ENCODE measurements around the gene KMT2A.

Gene KMT2A

DNA sequence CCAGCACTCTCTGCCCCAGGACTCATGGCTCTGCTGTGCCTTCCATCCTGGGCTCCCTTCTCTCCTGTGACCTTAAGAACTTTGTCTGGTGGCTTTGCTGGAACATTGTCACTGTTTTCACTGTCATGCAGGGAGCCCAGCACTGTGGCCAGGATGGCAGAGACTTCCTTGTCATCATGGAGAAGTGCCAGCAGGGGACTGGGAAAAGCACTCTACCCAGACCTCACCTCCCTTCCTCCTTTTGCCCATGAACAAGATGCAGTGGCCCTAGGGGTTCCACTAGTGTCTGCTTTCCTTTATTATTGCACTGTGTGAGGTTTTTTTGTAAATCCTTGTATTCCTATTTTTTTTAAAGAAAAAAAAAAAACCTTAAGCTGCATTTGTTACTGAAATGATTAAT, 88.1 kb downstream of the KMT2A start:
- TF ChIP-seq, protein P1, sequence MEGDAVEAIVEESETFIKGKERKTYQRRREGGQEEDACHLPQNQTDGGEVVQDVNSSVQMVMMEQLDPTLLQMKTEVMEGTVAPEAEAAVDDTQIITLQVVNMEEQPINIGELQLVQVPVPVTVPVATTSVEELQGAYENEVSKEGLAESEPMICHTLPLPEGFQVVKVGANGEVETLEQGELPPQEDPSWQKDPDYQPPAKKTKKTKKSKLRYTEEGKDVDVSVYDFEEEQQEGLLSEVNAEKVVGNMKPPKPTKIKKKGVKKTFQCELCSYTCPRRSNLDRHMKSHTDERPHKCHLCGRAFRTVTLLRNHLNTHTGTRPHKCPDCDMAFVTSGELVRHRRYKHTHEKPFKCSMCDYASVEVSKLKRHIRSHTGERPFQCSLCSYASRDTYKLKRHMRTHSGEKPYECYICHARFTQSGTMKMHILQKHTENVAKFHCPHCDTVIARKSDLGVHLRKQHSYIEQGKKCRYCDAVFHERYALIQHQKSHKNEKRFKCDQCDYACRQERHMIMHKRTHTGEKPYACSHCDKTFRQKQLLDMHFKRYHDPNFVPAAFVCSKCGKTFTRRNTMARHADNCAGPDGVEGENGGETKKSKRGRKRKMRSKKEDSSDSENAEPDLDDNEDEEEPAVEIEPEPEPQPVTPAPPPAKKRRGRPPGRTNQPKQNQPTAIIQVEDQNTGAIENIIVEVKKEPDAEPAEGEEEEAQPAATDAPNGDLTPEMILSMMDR (conservative IDR thresholded peaks at IDR 0.05; ENCODE audit: low read depth) = no peak
- DNase-seq (ENCODE audit: low spot score) = no peak
- peak overlapping the region; percentile 11; the same call in 1 of the 2 replicates for H3K27ac ChIP-seq
- CTCF ChIA-PET = interaction anchor here (0.6 to 0.7 kb wide), 2 partner anchors 636 to 735 kb away, joined by 3 read pairs; no protein-coding TSS in a partner anchor
- POLR2A ChIA-PET (ENCODE audit: low non-redundant PET) = no interaction called here

DNA sequence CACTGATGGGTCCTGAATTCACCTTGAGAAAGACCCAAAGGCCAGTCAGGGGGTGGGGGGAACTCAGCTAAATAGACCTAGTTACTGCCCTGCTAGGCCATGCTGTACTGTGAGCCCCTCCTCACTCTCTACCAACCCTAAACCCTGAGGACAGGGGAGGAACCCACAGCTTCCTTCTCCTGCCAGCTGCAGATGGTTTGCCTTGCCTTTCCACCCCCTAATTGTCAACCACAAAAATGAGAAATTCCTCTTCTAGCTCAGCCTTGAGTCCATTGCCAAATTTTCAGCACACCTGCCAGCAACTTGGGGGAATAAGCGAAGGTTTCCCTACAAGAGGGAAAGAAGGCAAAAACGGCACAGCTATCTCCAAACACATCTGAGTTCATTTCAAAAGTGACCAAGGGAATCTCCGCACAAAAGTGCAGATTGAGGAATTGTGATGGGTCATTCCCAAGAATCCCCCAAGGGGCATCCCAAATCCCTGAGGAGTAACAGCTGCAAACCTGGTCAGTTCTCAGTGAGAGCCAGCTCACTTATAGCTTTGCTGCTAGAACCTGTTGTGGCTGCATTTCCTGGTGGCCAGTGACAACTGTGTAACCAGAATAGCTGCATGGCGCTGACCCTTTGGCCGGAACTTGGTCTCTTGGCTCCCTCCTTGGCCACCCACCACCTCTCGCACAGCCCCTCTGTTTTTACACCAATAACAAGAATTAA, 88.6 kb downstream of the KMT2A start:
- DNase-seq (ENCODE audit: low spot score) = no peak
- ChIA-PET CTCF (interaction anchor here (0.5 to 0.7 kb wide), 3 partner anchors 16 to 734 kb away, joined by 3 to 5 read pairs (median 3); no protein-coding TSS in a partner anchor), POLR2A (ENCODE audit: low non-redundant PET) (interaction anchor here (0.6 kb wide), 1 partner anchor 28 kb away, joined by 3 read pairs; no protein-coding TSS in a partner anchor)

DNA sequence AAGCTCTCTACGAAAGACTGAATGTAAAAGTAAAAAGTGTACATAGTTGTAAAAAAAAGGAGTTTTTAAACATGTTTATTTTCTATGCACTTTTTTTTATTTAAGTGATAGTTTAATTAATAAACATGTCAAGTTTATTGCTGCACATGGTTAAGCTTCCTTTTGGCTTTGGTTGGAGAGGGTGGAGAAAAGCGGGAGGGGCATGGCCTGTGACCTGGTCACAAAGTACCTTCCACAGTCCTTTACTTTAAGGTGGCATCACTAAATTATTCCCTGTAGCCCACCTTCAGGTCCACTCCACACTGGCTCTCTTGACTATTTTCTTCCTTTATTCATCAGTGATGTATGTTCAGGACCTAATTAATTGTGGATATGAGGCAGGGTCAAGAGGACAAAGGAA, 90.4 kb downstream of the KMT2A start:
- no peak for DNase-seq (ENCODE audit: low spot score)
- CTCF ChIA-PET = no interaction called here
- no peak overlapping the region for H3K27ac ChIP-seq
- TF ChIP-seq, protein P1 (conservative IDR thresholded peaks at IDR 0.05; ENCODE audit: low read depth) = no peak
- POLR2A ChIA-PET (ENCODE audit: low non-redundant PET) = no interaction called here

More for the DNA sequence above, 88.6 kb downstream of the KMT2A start:
- TF ChIP-seq, protein P1 (conservative IDR thresholded peaks at IDR 0.05; ENCODE audit: low read depth) = no peak
- H3K27ac ChIP-seq = no peak overlapping the region

DNA sequence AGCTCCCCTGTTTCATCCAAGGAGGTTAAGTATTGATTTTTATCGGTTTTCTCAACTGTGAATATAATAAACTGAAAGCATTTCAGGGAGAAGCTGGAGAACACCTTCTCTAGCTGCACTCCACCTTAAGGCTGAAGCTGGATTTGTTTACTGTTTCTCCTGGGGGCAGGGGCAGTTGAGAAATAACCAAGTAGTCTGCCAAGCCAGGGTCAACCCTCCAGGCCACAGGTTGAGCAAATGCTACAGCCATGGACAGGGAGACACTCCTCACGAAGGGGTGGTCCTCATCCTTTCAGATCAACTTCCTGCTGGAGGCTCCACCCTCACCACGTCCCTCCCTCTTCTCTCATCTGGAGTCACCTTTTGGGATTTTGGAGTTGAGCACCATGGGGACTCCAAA, 90.8 kb downstream of the KMT2A start, which contains the start of gene TTC36:
Gene TTC36 (plus strand): TSS at position 366 of the 400 bp plus-strand sequence. CDS start 21 bp downstream, at position 387.
- TF ChIP-seq, protein P1 (conservative IDR thresholded peaks at IDR 0.05; ENCODE audit: low read depth) = no peak
- ChIA-PET POLR2A (ENCODE audit: low non-redundant PET) (no interaction called here), CTCF (no interaction called here)
- H3K27ac ChIP-seq = no peak within 1 kb of the TSS
- DNase-seq (ENCODE audit: low spot score) = no peak

DNA sequence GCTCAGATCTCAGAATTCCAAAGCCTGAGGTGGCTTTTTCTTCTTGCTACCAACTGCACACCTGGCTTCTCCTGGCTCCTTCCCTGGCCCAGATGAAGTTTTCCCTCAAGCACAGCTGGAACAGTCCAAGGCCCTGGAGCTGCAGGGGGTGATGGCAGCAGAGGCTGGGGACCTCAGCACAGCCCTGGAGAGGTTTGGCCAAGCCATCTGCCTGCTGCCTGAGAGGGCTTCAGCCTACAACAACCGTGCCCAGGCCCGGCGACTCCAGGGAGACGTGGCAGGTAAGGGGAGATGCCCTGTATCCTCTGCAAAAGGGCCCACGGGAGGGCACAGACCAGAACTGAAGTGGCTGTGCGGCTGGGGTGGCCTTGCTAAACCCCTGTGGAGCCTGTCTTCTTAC, 92.2 kb downstream of the KMT2A start:
- no peak for DNase-seq (ENCODE audit: low spot score)
- POLR2A ChIA-PET (ENCODE audit: low non-redundant PET) = no interaction called here
- TF ChIP-seq, protein P1 (conservative IDR thresholded peaks at IDR 0.05; ENCODE audit: low read depth) = no peak
- CTCF ChIA-PET = no interaction called here
- H3K27ac ChIP-seq = no peak overlapping the region

DNA sequence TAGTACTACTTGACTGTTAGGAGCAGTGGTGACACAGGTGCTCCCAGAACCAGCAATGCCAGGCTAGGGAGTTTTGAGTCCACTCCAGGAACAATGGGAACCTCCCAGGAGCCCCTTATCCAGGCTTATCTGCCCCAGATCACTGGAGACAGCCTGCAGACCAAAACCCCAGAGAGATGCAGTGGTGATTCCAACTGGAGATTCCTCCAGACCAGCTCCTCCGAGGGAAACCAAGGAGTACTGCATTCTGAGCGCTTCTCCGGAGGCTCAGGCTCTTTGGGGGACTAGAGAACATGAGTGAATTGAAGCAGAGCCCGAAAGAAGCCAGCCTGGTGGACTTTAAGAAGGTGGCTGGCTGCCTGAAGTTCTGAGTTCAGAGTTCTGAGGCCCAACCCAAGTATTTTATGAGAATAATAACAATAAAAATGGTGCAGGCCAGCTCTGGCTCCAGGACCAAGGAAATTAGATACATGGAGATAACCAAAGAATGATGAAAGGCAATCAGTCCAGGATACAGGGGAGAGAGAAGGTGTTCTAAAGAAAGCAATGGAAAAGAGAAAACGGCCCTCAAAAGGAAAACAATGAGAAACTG, 93.4 kb downstream of the KMT2A start:
- ChIA-PET POLR2A (ENCODE audit: low non-redundant PET) (no interaction called here), CTCF (interaction anchor here (0.6 kb wide), 1 partner anchor 53 kb away, joined by 3 read pairs; no protein-coding TSS in a partner anchor)
- no peak for DNase-seq (ENCODE audit: low spot score)
- TF ChIP-seq, protein P1 (conservative IDR thresholded peaks at IDR 0.05; ENCODE audit: low read depth) = no peak
- H3K27ac ChIP-seq = no peak overlapping the region
